A673 (cell line): ENCODE measurements around the gene TNRC6C.

Experiments
- EZH2 ChIP-seq: fragments of 200-600 bp; sonication (generic); IDR thresholded peaks from 2 replicates; pipeline ENCODE4 v1.6.1; 2017; ENCODE audit warnings: borderline replicate concordance, low read depth, mild to moderate bottlenecking, mixed read lengths, antibody characterized with exemption, low read length; ENCODE audit not compliant: poor library complexity, severe bottlenecking
- TF ChIP-seq, protein P1 (sequence below): fragments of 300-800, 200-600 bp; sonication (generic); conservative IDR thresholded peaks from 2 replicates; pipeline ENCODE4 v1.5.1; 2017; ENCODE audit warnings: low read depth, mild to moderate bottlenecking, antibody characterized with exemption, low read length, moderate library complexity, mixed read lengths

DNA sequence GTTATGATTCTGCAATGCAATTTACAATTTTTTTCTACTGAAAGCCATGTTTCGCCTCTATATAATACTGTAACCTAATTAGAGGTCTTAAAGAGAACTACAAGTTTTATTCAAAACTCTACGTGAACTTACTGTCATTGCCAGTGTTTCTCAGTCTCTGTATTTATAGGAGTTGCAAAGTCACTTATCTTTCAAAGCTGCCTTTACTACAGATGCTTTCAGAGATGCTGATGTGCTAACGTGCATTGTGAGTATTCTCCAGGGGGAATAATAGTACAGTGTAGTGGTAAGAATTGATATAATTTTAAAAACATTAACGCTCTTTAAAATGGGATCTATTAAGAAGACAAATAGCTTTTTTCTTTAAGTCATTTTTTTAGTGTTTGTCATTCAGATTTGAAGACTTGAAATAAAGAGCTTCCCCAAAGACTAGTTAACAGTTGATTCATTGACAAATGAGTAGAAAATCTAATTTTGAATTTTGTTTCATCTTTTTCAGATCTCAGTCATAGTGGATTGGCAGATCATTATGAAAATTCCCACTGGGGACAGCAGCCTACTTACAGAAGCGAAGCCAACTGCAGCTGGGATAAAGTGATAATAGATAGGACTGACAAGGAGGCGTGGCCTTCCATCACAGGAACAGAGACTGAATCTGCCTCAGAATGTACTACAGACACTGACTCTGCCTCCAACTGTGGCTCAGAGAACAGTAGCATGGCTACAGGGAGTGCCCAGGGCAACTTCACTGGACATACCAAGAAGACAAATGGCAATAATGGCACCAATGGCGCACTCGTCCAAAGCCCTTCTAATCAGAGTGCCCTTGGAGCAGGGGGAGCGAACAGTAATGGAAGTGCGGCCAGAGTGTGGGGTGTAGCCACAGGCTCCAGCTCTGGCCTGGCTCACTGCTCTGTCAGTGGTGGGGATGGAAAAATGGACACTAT lies 90.1 kb downstream of the TNRC6C start:
- TF ChIP-seq, protein P1, sequence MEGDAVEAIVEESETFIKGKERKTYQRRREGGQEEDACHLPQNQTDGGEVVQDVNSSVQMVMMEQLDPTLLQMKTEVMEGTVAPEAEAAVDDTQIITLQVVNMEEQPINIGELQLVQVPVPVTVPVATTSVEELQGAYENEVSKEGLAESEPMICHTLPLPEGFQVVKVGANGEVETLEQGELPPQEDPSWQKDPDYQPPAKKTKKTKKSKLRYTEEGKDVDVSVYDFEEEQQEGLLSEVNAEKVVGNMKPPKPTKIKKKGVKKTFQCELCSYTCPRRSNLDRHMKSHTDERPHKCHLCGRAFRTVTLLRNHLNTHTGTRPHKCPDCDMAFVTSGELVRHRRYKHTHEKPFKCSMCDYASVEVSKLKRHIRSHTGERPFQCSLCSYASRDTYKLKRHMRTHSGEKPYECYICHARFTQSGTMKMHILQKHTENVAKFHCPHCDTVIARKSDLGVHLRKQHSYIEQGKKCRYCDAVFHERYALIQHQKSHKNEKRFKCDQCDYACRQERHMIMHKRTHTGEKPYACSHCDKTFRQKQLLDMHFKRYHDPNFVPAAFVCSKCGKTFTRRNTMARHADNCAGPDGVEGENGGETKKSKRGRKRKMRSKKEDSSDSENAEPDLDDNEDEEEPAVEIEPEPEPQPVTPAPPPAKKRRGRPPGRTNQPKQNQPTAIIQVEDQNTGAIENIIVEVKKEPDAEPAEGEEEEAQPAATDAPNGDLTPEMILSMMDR: no peak
- no peak for TF ChIP-seq EZH2
